Activated T-cell treated with anti-CD3 and anti-CD28 coated beads, Interleukin-2, amount 50 U/mL, for 1 hour (primary cell): ENCODE measurements around the gene RAPGEF4.

ENCODE experiments used
- DNase-seq: peaks from one replicate; pipeline ENCODE4 v3.0.0-alpha.2; 2020

The RAPGEF4 gene

GRCh38 chr2:172944794-172945509, 209.3 kb downstream of the RAPGEF4 start:
- no peak for DNase-seq

GRCh38 chr2:172945510-172945850, 209.8 kb downstream of the RAPGEF4 start:
- no peak for DNase-seq

GRCh38 chr2:172947461-172948153, 212.0 kb downstream of the RAPGEF4 start:
- DNase-seq: no peak

GRCh38 chr2:172949522-172949921, 213.9 kb downstream of the RAPGEF4 start:
- DNase-seq: no peak

GRCh38 chr2:172950565-172950964, 214.9 kb downstream of the RAPGEF4 start:
- DNase-seq: no peak

- no peak for DNase-seq
These were observed 215.9 kb downstream of the RAPGEF4 start for GRCh38 chr2:172951554-172951953.

GRCh38 chr2:172953411-172953810, 217.8 kb downstream of the RAPGEF4 start:
- DNase-seq: no peak

GRCh38 chr2:172953970-172954852, 218.6 kb downstream of the RAPGEF4 start:
- no peak for DNase-seq

- DNase-seq: no peak
These were observed 219.9 kb downstream of the RAPGEF4 start for GRCh38 chr2:172955587-172955986.

- DNase-seq: no peak
These were observed 222.1 kb downstream of the RAPGEF4 start for GRCh38 chr2:172957734-172958133.

GRCh38 chr2:172962082-172962481, 226.4 kb downstream of the RAPGEF4 start:
- DNase-seq: no peak

- DNase-seq: no peak
These were observed 227.2 kb downstream of the RAPGEF4 start for GRCh38 chr2:172962824-172963223.

GRCh38 chr2:172964511-172965139, 229.0 kb downstream of the RAPGEF4 start:
- no peak for DNase-seq

GRCh38 chr2:172965433-172966212, 230.0 kb downstream of the RAPGEF4 start:
- DNase-seq: no peak

- DNase-seq: no peak
These were observed 231.7 kb downstream of the RAPGEF4 start for GRCh38 chr2:172967036-172967982.

GRCh38 chr2:172968061-172968469, 232.4 kb downstream of the RAPGEF4 start:
- no peak for DNase-seq

GRCh38 chr2:172969166-172969565, 233.5 kb downstream of the RAPGEF4 start:
- DNase-seq: no peak

GRCh38 chr2:172969609-172970008, 234.0 kb downstream of the RAPGEF4 start:
- no peak for DNase-seq

- peak; percentile 28 for DNase-seq
These were observed 235.0 kb downstream of the RAPGEF4 start for GRCh38 chr2:172970660-172971059.

GRCh38 chr2:172972005-172972619, 236.5 kb downstream of the RAPGEF4 start:
- no peak for DNase-seq

GRCh38 chr2:172974762-172975161, 239.1 kb downstream of the RAPGEF4 start:
- no peak for DNase-seq
